ENCODE results near the gene ACTR6.

Gene ACTR6

DNA sequence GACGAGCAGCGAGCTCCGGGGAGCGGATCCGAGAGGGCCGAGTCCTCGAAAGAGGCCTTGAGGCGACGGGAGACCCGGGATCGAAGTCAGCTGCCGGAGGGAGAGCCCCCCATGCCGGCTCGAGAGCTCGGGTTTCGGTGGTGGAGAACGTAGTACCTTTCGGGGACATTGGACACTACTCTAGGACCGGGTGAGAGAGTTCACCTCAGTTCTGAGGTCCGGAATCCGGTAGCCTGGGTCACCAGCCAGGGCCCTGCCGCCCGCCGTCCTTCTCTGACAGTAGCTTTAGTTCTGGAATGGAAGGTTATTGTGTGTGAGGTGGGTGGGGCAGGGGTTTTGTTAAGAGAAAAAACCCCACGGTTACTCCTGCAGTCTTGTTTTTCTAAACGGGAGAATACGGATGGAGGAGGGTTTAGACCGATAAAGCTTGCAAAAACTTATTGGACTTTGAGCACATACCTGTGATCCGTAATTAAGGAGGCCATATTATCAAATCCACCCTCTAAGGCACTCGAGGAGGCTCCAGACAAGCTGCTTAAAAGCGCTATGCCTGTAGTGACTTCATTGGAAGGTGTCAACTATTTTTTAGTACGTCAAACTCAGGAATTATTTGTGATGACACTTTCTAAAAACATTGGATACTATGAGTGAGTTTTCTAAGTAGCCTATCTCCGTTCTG is 67.1 kb downstream of the ACTR6 start:
- DNase-seq = no peak

- DNase-seq = no peak
Observed at GRCh38 chr12:100268835-100269564, 68.4 kb downstream of the ACTR6 start.

DNA sequence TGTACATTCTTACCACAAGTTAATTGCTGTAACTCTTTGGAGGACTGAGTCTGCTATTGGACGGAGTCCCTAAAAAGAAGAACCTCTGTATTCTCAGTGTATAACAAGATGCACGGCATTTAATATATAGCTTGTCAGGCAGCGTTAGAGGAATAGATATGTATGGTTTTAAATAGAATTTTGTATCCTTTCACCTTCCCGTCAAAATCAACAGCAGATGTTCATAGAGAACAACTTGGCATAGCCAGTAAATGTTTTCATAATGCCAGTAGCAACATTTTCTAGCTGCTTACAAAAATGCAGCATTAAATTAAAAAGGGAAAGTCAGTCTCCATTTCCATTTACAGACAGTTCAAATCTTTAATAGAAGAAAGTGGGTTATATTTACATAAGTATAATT is 73.2 kb downstream of the ACTR6 start:
- no peak for DNase-seq

Measured in CD4-positive, alpha-beta T cell treated with Interferon gamma for 1 hour (primary cell).